HuH-7.5 (cell line): ENCODE data around the gene PRPF19.

Source experiments
- DNase-seq: peaks from one replicate; pipeline ENCODE4 v3.0.0; 2011; ENCODE audit warnings: low spot score

Gene PRPF19

DNA sequence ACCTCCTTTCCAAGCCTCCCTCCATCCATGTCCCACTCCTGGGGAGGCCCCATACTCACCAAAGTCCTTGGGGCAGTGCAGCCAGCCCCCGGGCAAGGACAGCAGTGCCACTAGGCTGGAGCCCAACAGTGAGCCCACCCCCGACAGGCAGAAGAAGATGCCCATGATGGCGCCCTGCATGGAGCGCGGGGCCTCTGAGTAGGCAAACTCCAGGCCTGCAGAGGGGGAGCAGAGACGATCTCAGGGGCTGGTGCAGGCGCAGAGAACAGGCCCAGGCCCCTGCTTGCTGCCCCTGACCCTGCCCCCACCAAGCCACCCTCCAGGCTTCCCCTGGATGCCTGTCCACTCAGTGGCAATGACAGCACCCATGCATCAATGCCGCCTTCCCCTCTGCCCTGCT, 31.4 kb upstream of the PRPF19 start:
- no peak for DNase-seq

DNA sequence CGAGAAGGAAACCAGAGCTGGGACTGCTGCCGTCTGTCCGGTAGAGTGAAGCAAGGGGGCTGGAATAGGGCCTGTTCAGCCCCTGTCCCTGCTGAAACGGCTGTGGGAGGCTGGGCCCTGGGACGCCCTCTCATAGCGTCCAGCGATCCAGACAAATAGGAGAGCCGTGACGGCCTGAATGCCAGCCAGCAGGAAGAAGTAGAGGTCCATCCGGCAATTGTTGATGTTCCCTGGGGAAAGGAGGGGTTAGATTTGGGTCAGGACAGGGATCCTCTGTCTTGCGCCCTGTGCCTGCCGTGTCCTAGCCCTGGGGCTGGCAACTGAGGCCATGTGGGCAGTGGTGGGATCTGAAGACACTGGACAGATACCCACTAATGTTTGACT, 30.8 kb upstream of the PRPF19 start:
- DNase-seq, result no peak

DNA sequence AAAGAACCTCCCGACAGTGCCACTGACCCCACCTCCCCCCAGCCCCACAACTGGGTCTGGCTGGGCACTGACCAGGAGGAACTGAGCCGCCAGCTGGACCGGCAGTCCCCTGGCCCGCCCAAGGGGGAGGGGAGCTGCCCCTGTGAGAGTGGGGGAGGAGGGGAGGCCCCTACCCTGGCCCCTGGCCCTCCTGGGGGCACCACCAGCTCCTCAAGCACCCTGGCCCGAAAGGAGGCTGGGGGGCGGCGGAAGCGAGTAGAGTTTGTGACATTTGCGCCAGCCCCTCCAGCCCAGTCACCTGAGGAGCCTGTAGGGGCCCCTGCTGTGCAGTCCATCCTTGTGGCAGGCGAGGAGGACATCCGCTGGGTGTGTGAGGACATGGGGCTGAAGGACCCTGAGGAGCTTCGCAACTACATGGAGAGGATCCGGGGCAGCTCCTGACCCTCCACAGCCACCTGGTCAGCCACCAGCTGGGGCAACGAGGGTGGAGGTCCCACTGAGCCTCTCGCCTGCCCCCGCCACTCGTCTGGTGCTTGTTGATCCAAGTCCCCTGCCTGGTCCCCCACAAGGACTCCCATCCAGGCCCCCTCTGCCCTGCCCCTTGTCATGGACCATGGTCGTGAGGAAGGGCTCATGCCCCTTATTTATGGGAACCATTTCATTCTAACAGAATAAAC, 30.2 kb upstream of the PRPF19 start:
- no peak for DNase-seq

DNA sequence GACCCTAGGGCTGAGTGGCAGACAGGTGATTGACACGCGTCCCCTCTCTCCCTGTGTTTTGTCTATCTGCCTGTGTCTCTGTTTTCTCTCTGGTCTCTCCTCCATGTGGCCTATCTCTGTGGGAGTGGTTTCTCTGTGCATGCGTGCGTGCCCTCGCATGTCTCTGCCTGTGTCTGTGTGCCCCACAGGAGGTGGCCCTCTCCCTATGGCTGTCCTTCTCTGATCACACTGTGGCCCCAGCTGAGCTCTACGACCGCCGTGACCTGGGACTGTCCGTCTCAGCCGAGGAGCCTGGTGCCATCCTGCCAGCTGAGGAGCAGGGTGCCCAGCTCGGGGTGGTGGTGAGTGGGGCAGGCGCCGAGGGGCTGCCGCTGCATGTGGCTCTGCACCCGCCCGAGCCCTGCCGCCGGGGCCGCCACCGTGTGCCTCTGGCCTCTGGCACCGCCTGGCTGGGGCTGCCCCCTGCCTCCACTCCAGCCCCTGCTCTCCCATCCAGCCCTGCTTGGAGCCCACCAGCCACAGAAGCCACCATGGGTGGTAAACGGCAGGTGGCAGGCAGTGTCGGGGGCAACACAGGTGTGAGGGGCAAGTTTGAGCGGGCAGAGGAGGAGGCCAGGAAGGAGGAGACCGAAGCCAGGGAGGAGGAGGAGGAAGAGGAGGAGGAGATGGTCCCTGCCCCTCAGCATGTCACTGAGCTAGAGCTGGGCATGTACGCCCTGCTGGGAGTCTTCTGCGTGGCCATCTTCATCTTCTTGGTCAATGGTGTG, 29.5 kb upstream of the PRPF19 start:
- DNase-seq, result no peak

DNA sequence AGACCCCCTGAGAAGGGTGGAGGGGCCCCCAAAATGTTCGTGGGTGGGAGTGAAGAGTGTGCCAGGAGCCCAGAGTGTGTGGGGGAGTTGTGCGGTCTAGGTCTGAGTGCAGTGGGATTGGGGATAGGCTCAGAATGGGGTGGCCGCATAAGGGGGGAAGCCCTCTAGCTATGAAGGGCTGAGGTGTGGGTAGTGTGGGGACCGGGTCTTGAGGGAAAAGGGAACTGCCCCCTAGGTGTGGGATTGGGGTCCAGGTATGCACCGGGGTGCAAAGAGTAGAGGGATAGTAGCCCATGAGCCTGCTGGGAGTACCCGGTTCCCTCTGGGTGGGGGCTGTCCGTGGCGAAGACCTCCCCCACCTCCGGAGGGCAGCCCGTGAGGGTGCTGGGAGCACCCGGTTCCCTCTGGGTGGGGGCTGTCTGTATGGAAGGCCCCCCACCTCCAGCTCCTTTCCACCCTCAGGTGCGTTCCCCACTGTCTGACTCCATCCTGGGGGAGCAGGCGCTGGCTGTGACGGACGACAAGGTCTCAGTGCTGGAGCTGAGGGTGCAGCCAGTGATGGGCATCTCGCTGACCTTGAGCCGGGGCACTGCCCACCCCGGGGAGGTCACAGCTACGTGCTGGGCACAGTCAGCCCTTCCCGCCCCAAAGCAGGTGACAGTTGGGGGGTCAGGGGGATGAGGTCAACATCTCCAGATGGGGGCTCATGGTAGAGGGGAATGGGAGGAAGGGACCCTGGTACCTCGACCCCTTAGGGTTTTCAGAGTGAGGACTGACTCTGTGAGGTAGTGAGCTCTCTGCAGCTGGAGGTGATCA, 28.6 kb upstream of the PRPF19 start:
- no peak for DNase-seq

DNA sequence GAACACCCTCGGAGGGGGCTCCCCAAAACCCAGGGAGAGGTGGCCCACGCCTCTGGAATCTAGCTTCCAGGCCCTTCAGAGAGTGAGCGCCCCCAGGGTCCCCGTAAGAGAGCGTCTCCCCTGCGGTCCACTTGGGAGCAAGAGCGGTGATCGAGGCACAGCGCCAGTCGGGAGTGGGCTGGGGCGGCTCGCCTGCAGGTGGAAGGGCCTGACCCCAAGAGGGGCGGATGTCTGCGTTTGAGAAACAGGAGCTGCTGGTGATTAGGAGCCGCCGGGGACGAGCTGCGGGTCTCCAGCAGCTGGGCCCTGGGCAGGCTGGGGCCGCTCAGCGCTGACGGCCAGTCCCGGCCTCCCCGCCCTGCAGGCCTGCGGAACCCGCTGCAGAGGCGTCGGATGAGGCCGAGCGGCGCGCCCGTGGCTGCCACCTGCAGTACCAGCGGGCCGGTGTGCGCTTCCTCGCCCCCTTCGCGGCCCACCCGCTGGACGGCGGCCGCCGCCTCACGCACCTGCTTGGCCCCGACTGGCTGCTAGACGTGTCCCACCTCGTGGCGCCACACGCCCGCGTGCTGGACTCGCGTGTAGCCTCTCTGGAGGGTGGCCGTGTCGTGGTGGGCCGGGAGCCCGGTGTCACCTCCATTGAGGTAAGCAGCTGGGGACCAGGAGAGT, 27.9 kb upstream of the PRPF19 start:
- no peak for DNase-seq

DNA sequence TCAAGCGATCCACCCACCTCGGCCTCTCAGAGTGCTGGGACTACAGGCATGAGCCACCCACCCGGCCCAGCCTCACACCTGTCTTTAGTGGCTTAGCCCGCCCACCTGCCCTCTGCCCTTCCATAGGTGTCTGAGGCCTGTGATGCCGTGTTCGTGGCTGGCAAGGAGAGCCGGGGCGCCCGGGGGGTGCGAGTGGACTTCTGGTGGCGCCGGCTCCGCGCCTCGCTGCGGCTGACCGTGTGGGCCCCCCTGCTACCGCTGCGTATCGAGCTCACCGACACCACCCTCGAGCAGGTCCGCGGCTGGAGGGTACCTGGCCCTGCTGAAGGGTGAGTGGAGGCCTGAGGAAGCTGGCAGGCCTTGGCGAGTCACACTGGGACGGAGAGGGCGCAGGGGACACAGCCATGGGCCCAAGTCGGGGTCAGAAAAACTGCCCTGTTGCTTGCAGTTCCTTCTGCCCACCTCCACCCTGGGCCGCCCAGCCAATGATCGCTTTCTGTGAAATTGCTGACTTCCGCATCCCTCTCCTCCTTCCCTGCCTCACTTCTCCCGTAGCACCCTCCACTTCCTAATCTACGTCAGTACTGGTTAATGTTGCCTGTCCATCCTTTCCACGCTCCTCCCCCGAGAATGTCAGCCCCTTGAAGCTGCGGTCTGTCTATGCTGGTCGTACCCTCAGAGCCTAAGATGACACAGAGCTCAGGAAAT, 27.2 kb upstream of the PRPF19 start:
- no peak for DNase-seq

DNA sequence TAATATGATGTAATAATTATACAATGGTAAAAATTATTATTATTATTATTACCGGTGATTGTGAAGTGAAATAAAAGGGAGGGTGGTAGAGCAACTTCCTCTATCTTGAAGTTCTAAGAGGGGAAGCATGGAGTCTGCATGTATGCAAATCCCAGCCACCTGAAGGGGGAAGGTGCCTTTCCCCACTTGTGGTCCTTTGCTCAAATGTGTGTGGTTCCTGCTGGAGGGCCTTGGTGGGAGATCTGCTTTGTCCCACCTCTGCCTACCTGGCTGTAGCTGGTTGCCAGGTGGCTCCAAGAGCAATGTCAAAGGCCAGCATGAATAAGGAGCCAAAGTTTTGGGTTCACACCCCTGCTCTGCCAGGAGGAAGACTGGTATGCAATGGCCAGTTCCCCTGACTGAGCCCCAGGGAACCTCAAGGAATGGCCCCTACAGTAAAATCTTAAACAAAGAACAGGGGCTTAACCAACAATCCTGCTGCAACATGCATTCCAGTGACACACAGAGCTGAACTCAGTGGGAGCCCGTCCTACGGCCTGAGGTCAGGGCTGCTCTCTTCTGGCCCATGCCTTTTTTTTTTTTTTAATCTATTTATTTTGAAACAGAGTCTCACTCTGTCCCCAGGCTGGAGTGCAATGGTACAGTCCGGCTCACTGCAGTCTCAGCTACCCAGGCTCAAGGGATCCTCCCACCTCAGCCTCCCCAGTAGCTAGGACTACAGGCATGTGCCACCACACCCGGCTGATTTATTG, 26.4 kb upstream of the PRPF19 start:
- DNase-seq, result no peak

DNA sequence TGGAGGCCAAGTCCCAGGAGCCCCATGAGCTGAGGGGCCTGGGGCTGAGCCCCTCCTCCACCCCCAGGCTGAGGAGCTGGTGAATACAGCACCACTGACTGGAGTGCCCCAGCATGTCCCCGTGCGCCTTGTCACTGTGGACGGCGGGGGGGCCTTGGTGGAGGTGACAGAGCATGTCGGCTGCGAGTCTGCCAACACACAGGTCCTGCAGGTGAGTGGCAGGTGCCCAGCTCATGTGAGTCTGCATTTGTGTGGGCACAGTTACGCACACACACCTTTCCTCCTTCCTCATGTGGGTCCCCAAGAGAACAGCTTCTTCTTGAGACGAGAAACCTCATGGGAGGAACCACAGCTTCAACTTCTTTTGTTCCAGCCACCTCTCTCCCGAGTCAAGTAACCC, 25.5 kb upstream of the PRPF19 start:
- no peak for DNase-seq

DNA sequence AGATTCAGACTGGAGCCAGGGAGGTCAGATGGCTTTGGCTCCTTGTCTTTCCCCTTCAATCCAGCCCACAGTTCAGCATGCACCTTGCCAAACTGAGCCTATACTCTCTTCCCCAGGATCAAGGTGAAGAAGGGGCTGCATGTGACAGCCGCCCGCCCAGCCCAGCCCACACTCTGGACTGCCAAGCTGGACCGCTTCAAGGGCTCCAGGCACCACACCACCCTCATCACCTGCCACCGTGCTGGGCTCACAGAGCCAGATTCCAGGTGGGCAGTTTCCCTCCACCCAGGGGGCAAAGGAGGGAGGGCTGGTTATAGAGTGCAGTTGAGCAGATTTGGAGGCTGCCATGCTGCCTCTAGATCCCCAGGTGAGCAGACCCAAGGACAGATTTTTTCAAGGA, 24.0 kb upstream of the PRPF19 start:
- no peak for DNase-seq

DNA sequence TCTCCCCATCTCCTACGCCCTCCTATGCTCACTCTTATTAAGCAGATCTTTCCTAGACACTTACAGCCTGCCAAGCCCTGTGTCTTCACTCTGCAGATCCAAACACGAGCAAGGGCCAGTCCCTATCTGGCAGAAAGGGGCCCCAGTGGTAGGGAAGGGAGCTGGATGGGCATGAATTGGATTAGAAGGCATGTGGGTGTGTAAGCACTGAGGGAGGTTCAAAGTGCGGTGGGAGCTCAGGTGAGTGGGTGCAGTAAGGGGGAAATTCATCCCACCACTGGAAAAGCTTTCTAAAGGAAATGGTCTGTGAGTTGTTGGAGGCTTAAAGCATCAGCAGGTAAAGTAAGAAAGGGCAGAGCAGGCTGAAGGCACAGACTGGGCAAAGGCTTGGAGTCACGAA, 23.4 kb upstream of the PRPF19 start:
- DNase-seq, result no peak

DNA sequence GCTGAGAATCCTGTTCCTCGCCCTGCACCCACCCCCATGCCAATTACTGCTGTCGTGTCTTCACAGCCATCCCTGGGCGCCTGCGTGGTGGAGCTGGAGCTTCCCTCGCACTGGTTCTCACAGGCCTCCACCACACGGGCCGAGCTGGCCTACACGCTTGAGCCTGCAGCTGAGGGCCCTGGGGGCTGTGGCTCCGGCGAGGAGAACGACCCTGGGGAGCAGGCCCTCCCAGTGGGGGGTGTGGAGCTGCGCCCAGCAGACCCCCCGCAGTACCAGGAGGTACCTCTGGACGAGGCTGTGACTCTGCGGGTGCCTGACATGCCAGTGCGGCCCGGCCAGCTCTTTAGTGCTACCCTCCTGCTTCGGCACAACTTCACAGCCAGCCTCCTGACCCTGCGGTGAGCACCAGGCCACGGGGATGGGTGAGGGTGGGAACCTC, 22.2 kb upstream of the PRPF19 start:
- no peak for DNase-seq

DNA sequence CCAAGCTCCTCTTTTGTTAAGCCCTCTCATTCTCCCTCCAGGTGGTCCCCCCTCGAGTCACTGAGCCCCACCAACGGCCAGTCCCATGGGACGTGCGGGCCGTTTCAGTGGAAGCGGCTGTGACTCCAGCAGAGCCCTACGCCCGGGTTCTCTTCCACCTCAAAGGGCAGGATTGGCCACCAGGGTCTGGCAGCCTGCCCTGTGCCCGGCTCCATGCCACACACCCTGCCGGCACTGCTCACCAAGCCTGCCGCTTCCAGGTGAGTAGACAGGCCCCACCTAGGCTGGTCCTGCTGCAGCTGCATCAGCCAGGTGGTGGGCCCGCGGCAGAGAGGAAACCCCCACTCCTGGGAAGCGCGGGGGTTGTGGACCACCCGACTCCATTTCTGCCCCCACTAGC, 21.2 kb upstream of the PRPF19 start:
- DNase-seq, result no peak

DNA sequence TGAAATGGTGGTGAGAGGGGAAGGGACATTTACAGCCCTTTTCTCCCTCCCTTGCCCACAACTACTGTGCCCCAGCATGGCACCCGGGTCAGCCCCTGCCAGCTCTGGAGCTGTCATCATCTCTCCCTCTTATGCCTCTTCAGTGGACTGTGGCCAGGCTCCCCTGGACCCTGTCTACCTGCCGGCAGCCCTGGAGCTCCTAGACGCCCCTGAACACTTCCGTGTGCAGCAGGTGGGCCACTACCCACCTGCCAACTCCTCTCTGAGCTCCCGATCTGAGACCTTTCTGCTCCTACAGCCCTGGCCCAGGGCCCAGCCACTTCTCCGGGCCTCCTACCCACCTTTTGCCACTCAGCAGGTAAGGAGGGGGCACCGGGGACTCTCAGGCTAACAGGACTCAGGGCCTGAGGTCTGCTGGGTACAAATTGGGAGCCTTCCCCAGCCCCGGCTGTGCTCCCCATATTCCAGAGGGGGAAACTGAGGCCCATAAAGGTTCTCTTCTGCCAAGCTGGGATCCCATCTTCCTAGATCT, 20.7 kb upstream of the PRPF19 start:
- no peak for DNase-seq

DNA sequence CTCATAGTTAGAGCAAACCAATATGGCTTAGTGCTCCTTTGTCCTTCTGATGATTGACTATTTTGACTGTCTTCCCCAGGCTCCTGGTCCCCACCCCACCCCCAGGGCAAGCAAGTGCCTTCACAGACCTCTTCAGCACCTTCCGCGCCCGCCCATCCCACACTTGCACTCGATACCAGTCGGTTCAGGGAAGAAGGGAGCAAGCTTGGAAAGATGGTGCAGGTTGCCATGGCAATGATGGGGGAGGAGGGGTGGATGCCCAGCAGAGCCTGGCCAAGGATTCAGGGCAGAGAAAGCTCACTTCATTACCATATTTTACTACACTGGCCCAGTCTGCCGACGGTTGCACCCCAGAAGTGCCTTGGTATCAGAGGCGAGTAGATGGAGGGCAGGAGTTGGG, 20.1 kb upstream of the PRPF19 start:
- no peak for DNase-seq

DNA sequence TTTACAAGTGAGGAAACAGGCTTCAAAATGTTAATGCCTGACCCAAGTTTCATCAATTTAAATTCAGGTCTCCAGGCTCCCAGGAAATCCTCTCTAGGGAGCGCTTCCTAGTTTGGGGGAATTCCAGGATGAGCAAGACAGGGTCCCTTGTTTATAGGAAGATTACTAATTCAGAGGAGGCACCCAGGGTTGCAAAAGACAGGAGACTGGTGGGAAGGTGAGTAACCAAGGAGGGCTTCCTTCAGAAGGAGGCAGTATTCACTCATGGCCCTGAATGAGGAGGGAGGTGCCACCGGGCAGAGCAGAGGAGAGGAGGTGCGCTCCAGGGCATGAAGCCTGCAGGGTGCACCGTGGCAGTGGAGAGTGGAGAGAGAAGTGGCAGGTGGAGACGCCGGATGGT, 19.5 kb upstream of the PRPF19 start:
- DNase-seq, result no peak

DNA sequence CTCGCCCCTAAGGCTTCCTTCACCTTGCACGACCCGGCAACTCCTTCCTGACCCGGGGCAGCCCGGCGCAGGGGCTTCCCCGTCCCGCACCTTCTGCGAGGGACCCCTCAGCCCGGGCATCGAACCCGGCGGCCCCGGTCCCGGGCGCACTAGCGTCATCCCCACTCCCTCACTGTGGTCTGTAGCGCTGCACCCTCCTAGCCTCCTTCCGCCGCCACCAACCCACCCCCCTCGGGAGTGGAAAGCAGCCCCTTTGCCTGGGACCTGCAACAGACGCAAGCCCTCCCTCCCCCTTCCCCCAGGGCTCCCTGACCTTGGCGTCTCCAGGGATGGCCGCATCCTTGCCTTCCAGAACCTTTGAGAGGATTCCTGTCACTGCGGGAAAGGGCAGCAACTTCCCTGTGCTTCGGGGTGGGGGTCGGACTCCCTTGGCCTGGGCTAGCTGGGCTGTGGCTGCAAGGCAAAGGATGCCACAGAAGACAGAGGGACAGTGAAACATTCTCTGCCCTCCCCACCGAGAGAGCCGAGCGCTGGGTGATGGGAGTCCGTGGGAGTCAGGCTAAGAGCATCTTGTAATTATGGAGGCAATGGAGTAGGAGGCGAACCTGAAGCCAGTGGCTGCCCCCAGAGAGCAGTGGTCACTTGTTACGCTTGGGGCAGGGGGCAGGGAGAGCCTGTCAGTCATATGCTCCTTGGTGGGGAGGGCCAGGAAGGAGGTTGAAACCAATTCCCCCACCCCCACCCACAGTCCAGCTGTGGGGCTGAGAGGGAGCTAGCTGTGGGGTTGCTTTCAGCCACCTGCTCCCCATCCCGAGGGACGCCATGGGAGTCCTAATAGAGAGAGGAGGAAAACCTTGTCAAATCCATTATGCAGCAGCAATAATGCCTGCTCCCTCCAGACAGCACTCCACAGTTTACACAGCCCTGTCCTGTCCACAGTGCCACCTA, 18.8 kb upstream of the PRPF19 start:
- peak; percentile 92 for DNase-seq

DNA sequence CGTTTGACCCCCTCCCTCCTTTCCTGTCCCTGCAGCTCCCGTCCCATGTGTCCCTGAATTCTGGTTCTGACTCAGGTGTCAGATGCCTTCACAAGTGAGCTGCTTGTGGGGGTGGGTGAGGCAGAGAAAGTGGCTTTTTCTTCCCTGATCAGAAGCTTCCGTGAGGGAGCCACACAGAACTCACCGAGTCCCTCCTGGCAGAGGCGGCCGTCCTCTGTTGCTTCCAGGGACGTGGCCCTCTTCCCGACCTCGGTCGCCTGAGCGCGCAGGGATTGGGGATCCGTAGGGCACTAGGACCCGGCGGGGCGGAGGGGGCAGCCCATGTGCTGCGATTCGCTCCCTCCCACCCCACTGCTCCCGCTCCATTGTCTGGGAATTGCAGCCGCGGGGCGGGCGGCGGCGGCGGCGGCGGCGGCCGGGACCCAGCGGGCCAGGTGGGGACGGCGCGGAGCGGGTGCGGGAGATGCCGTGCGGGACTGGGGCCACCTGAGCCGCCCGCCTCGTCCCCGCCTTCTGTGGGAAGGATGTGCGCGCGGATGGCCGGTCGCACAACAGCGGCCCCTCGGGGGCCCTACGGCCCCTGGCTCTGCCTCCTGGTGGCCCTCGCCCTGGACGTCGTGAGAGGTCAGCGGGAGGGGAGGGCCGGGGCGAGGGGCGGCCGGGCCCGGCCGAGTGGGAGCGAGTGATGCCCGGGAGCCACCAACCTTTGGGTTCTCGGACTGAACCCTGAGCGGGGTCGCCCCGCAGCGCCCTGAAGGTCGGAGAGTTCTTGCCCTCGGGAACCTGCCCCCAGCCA, 17.9 kb upstream of the PRPF19 start, which contains the start of gene TMEM132A:
Gene TMEM132A (plus strand): TSS at position 351 of the 796 bp plus-strand sequence. CDS start 174 bp downstream, at position 525.
- DNase-seq, result peak; percentile 100

DNA sequence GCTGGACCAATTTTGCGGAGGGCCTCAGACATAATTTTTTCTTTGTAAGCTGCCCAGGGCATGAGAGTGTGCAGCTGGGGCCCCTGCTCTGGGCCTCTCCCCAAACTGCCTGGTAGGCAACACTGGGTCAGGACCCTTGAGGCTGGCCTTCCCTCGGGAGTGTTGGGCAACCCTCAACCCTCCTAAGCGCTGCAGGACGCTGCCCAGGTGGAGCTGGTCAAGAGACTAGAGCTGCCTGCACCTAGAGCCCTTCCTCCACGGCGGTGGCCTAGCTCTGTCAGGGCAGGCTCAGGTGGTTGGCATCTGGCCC, 17.4 kb upstream of the PRPF19 start:
- DNase-seq, result no peak
